Measurements from ENCODE around the gene BNIP2. TPM values are rescaled to one million over a fixed set of nuclear protein-coding genes. Genes with fewer than 3 reads are reported as not detected.

The BNIP2 gene
- total RNA-seq, 6 experiments from 2014 or later, result 60.8 to 68.0 (median 63.5) TPM

GRCh38 chr15:59662260-59662659 is 26.9 kb downstream of the BNIP2 start:
- TF ChIP-seq CTCF (IDR thresholded peaks at IDR 0.05), result no peak
- DNase-seq, result peak; percentile 4

GRCh38 chr15:59659366-59659765 is 29.8 kb downstream of the BNIP2 start:
- H3K27me3 Mint-ChIP-seq (ENCODE audit: insufficient read depth), result no peaks in the 10 kb centered on the region
- H3K9me3 Mint-ChIP-seq, result no peaks in the 10 kb centered on the region
- H3K27ac Mint-ChIP-seq, result no peak overlapping the region
- H3K4me1 Mint-ChIP-seq (ENCODE audit: low read depth), result no peaks in the 10 kb centered on the region
- no peak for DNase-seq
- no peak overlapping the region for H3K4me3 Mint-ChIP-seq
- H3K36me3 Mint-ChIP-seq (ENCODE audit: low read depth), result peaks cover 4% of the 10 kb centered on the region; the same call in 1 of the 2 replicates
- TF ChIP-seq CTCF (IDR thresholded peaks at IDR 0.05), result no peak

More at GRCh38 chr15:59662260-59662659, 26.9 kb downstream of the BNIP2 start:
- Mint-ChIP-seq H3K36me3 (ENCODE audit: low read depth) (peaks cover 8% of the 10 kb centered on the region), H3K27ac (peak overlapping the region; percentile 7; the same call in 1 of the 2 replicates), H3K9me3 (no peaks in the 10 kb centered on the region), H3K4me3 (no peak overlapping the region), H3K27me3 (ENCODE audit: insufficient read depth) (no peaks in the 10 kb centered on the region), H3K4me1 (ENCODE audit: low read depth) (no peaks in the 10 kb centered on the region)

- Mint-ChIP-seq H3K27ac (peak overlapping the region; percentile 76), H3K4me3 (no peak overlapping the region), H3K4me1 (ENCODE audit: low read depth) (no peaks in the 10 kb centered on the region; the same call in 1 of the 2 replicates), H3K36me3 (ENCODE audit: low read depth) (peaks cover 4% of the 10 kb centered on the region), H3K9me3 (no peaks in the 10 kb centered on the region), H3K27me3 (ENCODE audit: insufficient read depth) (no peaks in the 10 kb centered on the region)
- no peak for TF ChIP-seq CTCF (IDR thresholded peaks at IDR 0.05)
- no peak for DNase-seq
Observed at GRCh38 chr15:59657635-59658125, 31.4 kb downstream of the BNIP2 start.

GRCh38 chr15:59656897-59657634 is 32.1 kb downstream of the BNIP2 start, which contains the start of gene GTF2A2:
TSS of gene GTF2A2 (minus strand) at chr15:59657515. CDS start at chr15:59652277, 5,238 bp downstream.
- Mint-ChIP-seq H3K9me3 (no peaks in the 10 kb centered on the region), H3K36me3 (ENCODE audit: low read depth) (peaks cover 4% of the 10 kb centered on the region), H3K4me3 (no peak within 1 kb of the TSS), H3K4me1 (ENCODE audit: low read depth) (no peaks in the 10 kb centered on the region; the same call in 1 of the 2 replicates), H3K27ac (peak within 1 kb of the TSS; percentile 76), H3K27me3 (ENCODE audit: insufficient read depth) (no peaks in the 10 kb centered on the region)
- no peak for TF ChIP-seq CTCF (IDR thresholded peaks at IDR 0.05)
- peak; percentile 89 for DNase-seq

- no peaks in the 10 kb centered on the region for H3K9me3 Mint-ChIP-seq
- H3K27me3 Mint-ChIP-seq (ENCODE audit: insufficient read depth), result no peaks in the 10 kb centered on the region
- H3K27ac Mint-ChIP-seq, result no peak overlapping the region
- H3K4me1 Mint-ChIP-seq (ENCODE audit: low read depth), result peaks cover 20% of the 10 kb centered on the region
- DNase-seq, result no peak
- TF ChIP-seq CTCF (IDR thresholded peaks at IDR 0.05), result no peak
- H3K36me3 Mint-ChIP-seq (ENCODE audit: low read depth), result peaks cover 14% of the 10 kb centered on the region
- H3K4me3 Mint-ChIP-seq, result no peak overlapping the region
Observed at GRCh38 chr15:59654046-59654445, 35.1 kb downstream of the BNIP2 start.
